ENCODE data around the gene NUFIP1. TPM values are rescaled to one million over a fixed set of nuclear protein-coding genes. Genes with fewer than 3 reads are reported as not detected.

NUFIP1 gene
- total RNA-seq, 1 donor from 2014 or later, result 8.7 TPM

GRCh38 chr13:44967704-44968433, 21.4 kb downstream of the NUFIP1 start:
- no peak for DNase-seq (ENCODE audit: extremely low spot score, unreplicated experiment)
- H3K4me1 Mint-ChIP-seq (ENCODE audit: unreplicated experiment), result no peaks in the 10 kb centered on the region
- TF ChIP-seq CTCF (conservative IDR thresholded peaks at IDR 0.05), result peak; percentile 28
- peak overlapping the region; percentile 3 for H3K27ac Mint-ChIP-seq
- no peaks in the 10 kb centered on the region for H3K27me3 Mint-ChIP-seq
- H3K9me3 Mint-ChIP-seq, result no peaks in the 10 kb centered on the region
- peaks cover 27% of the 10 kb centered on the region for H3K36me3 Mint-ChIP-seq
- no peak overlapping the region for H3K4me3 Mint-ChIP-seq

DNA sequence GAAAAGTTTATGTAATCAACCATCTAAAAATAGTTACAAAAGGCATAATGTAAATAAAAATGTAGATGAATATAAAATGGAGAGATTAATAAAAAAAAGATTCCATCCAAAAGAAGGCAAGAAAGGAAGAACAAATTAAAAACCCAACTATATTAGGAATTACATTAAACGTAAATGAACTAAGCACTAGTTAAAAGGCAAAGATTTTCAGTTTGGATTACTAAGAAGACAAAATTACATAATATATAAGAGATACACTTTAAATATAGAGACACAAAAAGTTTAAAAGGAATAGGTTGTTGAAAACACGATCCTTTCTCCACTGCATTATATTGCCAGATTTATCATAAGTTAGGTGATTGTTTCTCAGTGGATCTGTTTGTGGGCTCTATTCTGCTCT, 27.3 kb downstream of the NUFIP1 start:
- Mint-ChIP-seq H3K36me3 (peaks cover 43% of the 10 kb centered on the region), H3K4me3 (no peak overlapping the region), H3K4me1 (ENCODE audit: unreplicated experiment) (no peaks in the 10 kb centered on the region), H3K27ac (no peak overlapping the region), H3K27me3 (no peaks in the 10 kb centered on the region), H3K9me3 (peaks cover 12% of the 10 kb centered on the region)
- TF ChIP-seq CTCF (conservative IDR thresholded peaks at IDR 0.05), result no peak
- DNase-seq (ENCODE audit: extremely low spot score, unreplicated experiment), result no peak

- H3K27ac Mint-ChIP-seq, result no peak overlapping the region
- TF ChIP-seq CTCF (conservative IDR thresholded peaks at IDR 0.05), result no peak
- peaks cover 6% of the 10 kb centered on the region for H3K36me3 Mint-ChIP-seq
These were observed 33.9 kb downstream of the NUFIP1 start for GRCh38 chr13:44955406-44955805.

DNA sequence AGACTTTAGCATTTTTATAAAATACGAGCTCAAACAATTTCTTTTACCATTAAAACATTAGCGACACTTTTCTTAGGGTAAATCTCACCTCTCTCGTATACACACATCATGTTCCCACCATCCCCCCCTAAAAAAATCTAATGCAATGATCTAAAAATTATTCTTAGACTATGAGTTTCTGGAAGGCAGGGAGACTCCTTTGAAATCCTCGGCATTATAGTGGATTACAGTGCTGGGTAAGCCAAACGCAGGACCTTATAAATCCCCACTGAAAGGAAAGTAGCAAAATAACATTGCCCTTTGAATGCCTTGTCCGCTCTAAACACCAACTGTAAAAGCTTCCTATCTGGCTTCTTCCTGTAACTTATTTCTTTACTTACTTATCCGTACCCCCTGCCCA, 35.0 kb downstream of the NUFIP1 start:
- Mint-ChIP-seq H3K27ac (no peak overlapping the region), H3K4me1 (ENCODE audit: unreplicated experiment) (peaks cover 6% of the 10 kb centered on the region), H3K27me3 (no peaks in the 10 kb centered on the region), H3K36me3 (peaks cover 10% of the 10 kb centered on the region), H3K4me3 (no peak overlapping the region), H3K9me3 (no peaks in the 10 kb centered on the region)
- DNase-seq (ENCODE audit: extremely low spot score, unreplicated experiment), result no peak
- no peak for TF ChIP-seq CTCF (conservative IDR thresholded peaks at IDR 0.05)

More at GRCh38 chr13:44955406-44955805, 33.9 kb downstream of the NUFIP1 start:
- no peak for DNase-seq (ENCODE audit: extremely low spot score, unreplicated experiment)
- Mint-ChIP-seq H3K4me1 (ENCODE audit: unreplicated experiment) (peaks cover 6% of the 10 kb centered on the region), H3K4me3 (no peak overlapping the region), H3K9me3 (no peaks in the 10 kb centered on the region), H3K27me3 (no peaks in the 10 kb centered on the region)

- no peak for DNase-seq (ENCODE audit: extremely low spot score, unreplicated experiment)
- H3K4me3 Mint-ChIP-seq, result no peak overlapping the region
- no peak overlapping the region for H3K27ac Mint-ChIP-seq
- no peak for TF ChIP-seq CTCF (conservative IDR thresholded peaks at IDR 0.05)
- peaks cover 10% of the 10 kb centered on the region for H3K36me3 Mint-ChIP-seq
- H3K9me3 Mint-ChIP-seq, result no peaks in the 10 kb centered on the region
- no peaks in the 10 kb centered on the region for H3K27me3 Mint-ChIP-seq
- H3K4me1 Mint-ChIP-seq (ENCODE audit: unreplicated experiment), result peaks cover 6% of the 10 kb centered on the region
These were observed 36.6 kb downstream of the NUFIP1 start for GRCh38 chr13:44952671-44953070.
